Smooth muscle cell (in vitro differentiated cells): ENCODE data around the gene TSHZ2. TPM values are rescaled to one million over a fixed set of nuclear protein-coding genes. Genes with fewer than 3 reads are reported as not detected.

Experiments
- DNase-seq: peaks from one replicate; lab custom pipeline; 2025; ENCODE audit not compliant: unreplicated experiment; lab: John Stamatoyannopoulos, UW
- H2AFZ ChIP-seq: fragments of 200-600 bp; sonication (generic); 2 replicates; pipeline ENCODE4 v1.6.0; 2016; ENCODE audit warnings: antibody characterized with exemption, low read depth, mild to moderate bottlenecking
- H3F3A ChIP-seq: fragments of 200-600 bp; sonication (generic); 2 replicates; pipeline ENCODE4 v1.6.0; 2017; ENCODE audit warnings: antibody characterized with exemption, low read depth
- H3K27ac ChIP-seq: fragments of 200-600 bp; sonication (generic); 2 replicates; pipeline ENCODE4 v1.5.1; 2016; ENCODE audit warnings: low read depth, mild to moderate bottlenecking
- H3K27me3 ChIP-seq: fragments of 200-600 bp; sonication (generic); 2 replicates; pipeline ENCODE4 v1.6.1; 2016; ENCODE audit warnings: low read depth, mild to moderate bottlenecking
- H3K36me3 ChIP-seq: fragments of 200-600 bp; sonication (generic); 2 replicates; pipeline ENCODE4 v1.5.1; 2016; ENCODE audit warnings: low read depth
- H3K4me1 ChIP-seq: fragments of 200-600 bp; sonication (generic); 2 replicates; pipeline ENCODE4 v1.5.1; 2016; ENCODE audit warnings: low read depth
- H3K4me2 ChIP-seq: fragments of 200-600 bp; sonication (generic); 2 replicates; pipeline ENCODE4 v1.6.0; 2016; ENCODE audit warnings: mild to moderate bottlenecking
- H3K4me3 ChIP-seq: fragments of 200-600 bp; sonication (generic); 2 replicates; pipeline ENCODE4 v1.5.1; 2016; ENCODE audit warnings: mild to moderate bottlenecking
- H3K79me2 ChIP-seq: fragments of 200-600 bp; sonication (generic); 2 replicates; pipeline ENCODE4 v1.6.0; 2016; ENCODE audit warnings: low read depth, mild to moderate bottlenecking
- H3K9ac ChIP-seq: fragments of 200-600 bp; sonication (generic); 2 replicates; pipeline ENCODE4 v1.6.0; 2016; ENCODE audit warnings: low read depth
- H3K9me3 ChIP-seq: fragments of 200-600 bp; sonication (generic); replicated peaks from 2 replicates; pipeline ENCODE4 v1.5.1; 2016; ENCODE audit warnings: low read depth
- H4K20me1 ChIP-seq: fragments of 200-600 bp; sonication (generic); 2 replicates; pipeline ENCODE4 v1.6.0; 2016; ENCODE audit warnings: low read depth
- WGBS: methylation state at CpG from one replicate; pipeline ENCODE4 v1.1.7; 2016; ENCODE audit warnings: low lambda C conversion rate; 5-methylcytosine and 5-hydroxymethylcytosine counted together
- polyA plus RNA-seq: library from polyadenylated mRNA; unstranded; fragments of >200 nt; fragmentation: Nextera tagmentation; extraction: Ambion mirVana; gene quantifications from 2 replicates; pipeline ENCODE4 v1.2.1, GENCODE V29; 2016
- total RNA-seq: library from RNA; depleted of rRNA; stranded (reverse); fragments of >200 nt; gene quantifications from 2 replicates; pipeline ENCODE4 v1.2.3, GENCODE V29; 2014
- TF ChIP-seq, protein P1 (sequence below): fragments of 200-600 bp; sonication (generic); IDR thresholded peaks from 2 replicates; pipeline ENCODE4 v1.5.1; 2017; ENCODE audit warnings: borderline replicate concordance, mild to moderate bottlenecking, antibody characterized with exemption; ENCODE audit not compliant: insufficient read depth, poor library complexity, severe bottlenecking

The TSHZ2 gene
- total and polyA plus RNA-seq, 2 experiments from 2014 or later = 4.8 to 6.6 TPM

DNA sequence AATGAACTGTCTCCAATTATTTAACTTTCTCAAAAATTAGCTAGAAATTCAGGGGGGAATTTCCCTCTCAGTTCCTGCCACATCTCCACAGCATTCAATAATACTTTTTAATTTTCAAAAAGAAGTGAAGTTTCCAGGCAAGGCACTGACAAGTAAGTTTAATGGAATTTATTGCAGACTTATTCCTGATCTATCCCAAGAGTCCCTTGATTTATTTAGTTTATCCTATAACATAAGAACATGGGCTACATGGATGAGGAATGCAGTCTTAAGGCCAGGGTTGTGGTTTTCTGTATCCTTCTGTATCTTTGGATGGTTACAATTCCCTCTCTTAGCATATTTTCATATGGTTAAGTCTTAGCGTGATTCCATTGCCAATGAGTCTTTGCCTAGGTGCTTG is 126.5 kb downstream of the TSHZ2 start:
- H3K36me3 ChIP-seq = no peaks in the 10 kb centered on the region
- DNase-seq = no peak
- H4K20me1 ChIP-seq = no peaks in the 10 kb centered on the region
- H3K79me2 ChIP-seq = no peaks in the 10 kb centered on the region
- H3K9me3 ChIP-seq = no peaks in the 10 kb centered on the region
- H3K9ac ChIP-seq = no peak overlapping the region
- no peaks in the 10 kb centered on the region for H3K27me3 ChIP-seq
- H3K27ac ChIP-seq = no peak overlapping the region
- H3K4me2 ChIP-seq = no peak overlapping the region
- TF ChIP-seq, protein P1, sequence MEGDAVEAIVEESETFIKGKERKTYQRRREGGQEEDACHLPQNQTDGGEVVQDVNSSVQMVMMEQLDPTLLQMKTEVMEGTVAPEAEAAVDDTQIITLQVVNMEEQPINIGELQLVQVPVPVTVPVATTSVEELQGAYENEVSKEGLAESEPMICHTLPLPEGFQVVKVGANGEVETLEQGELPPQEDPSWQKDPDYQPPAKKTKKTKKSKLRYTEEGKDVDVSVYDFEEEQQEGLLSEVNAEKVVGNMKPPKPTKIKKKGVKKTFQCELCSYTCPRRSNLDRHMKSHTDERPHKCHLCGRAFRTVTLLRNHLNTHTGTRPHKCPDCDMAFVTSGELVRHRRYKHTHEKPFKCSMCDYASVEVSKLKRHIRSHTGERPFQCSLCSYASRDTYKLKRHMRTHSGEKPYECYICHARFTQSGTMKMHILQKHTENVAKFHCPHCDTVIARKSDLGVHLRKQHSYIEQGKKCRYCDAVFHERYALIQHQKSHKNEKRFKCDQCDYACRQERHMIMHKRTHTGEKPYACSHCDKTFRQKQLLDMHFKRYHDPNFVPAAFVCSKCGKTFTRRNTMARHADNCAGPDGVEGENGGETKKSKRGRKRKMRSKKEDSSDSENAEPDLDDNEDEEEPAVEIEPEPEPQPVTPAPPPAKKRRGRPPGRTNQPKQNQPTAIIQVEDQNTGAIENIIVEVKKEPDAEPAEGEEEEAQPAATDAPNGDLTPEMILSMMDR = no peak
- no peaks in the 10 kb centered on the region for H3F3A ChIP-seq
- H2AFZ ChIP-seq = no peak overlapping the region
- no peak overlapping the region for H3K4me3 ChIP-seq
- 76% methylated on average over 1 of the region's 1 CpG for WGBS
- no peaks in the 10 kb centered on the region for H3K4me1 ChIP-seq

DNA sequence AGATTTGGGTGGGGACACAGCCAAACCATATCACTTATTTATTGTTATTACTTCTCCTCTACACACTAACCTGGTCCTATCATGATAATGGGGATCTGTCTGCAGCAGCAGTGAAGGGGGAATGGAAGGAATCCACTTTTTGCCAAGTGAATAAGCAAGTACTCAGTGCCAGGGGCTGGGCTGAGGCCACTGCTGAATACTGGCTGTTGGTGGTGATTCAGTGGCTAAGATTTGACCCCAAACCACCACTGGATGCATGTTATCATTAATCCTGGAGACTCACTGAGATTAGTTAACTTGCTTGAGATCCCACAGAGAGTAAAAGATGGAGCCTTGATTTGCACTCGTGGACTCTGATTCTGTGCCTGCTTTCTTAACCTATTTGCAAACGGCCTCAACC is 127.7 kb downstream of the TSHZ2 start:
- H3K36me3 ChIP-seq = no peaks in the 10 kb centered on the region
- H3F3A ChIP-seq = no peaks in the 10 kb centered on the region
- no peaks in the 10 kb centered on the region for H3K9me3 ChIP-seq
- no peaks in the 10 kb centered on the region for H3K4me1 ChIP-seq
- H3K27me3 ChIP-seq = no peaks in the 10 kb centered on the region
- no peak overlapping the region for H2AFZ ChIP-seq
- H3K9ac ChIP-seq = no peak overlapping the region
- no peak overlapping the region for H3K27ac ChIP-seq
- H3K4me3 ChIP-seq = no peak overlapping the region
- no peaks in the 10 kb centered on the region for H4K20me1 ChIP-seq
- H3K4me2 ChIP-seq = no peak overlapping the region
- H3K79me2 ChIP-seq = no peaks in the 10 kb centered on the region
- TF ChIP-seq, protein P1 = no peak
- 56% methylated on average over 2 of the region's 2 CpGs for WGBS
- no peak for DNase-seq

DNA sequence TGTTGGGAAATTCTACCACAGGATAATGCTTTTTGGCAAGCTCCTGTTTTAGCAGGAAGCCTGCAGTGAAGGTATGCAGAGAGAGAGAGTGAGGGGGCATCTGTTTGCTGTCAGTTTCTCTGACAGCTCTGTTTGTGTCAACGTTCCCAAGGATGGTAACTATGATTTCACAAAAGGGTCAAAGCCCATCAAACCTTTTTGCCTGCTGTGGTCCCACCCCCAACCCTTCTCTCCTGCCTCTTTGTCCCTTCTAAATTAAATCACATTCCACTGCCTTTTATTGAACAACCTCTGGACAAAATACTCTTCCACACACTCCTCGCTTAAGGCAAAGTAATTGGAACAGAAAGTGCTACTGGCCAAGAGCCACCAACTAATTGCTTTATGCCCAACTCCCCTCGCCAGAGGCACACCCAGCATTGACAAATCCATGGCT is 128.3 kb downstream of the TSHZ2 start:
- Histone ChIP-seq H3K9ac (no peak overlapping the region), H3K27ac (no peak overlapping the region), H3K4me2 (no peak overlapping the region)

More for the DNA sequence above, 128.3 kb downstream of the TSHZ2 start:
- Histone ChIP-seq H2AFZ (no peak overlapping the region), H3K4me3 (no peak overlapping the region), H3K79me2 (no peaks in the 10 kb centered on the region), H4K20me1 (no peaks in the 10 kb centered on the region), H3F3A (no peaks in the 10 kb centered on the region), H3K9me3 (no peaks in the 10 kb centered on the region), H3K4me1 (no peaks in the 10 kb centered on the region), H3K27me3 (no peaks in the 10 kb centered on the region), H3K36me3 (no peaks in the 10 kb centered on the region)
- WGBS = 58% methylated on average over 3 of the region's 3 CpGs
- no peak for DNase-seq
- TF ChIP-seq, protein P1 = no peak
